ENCODE results near the gene IL17D.
A peak's percentile ranks its signal among the peaks of the same experiment; 100 is the strongest.

Gene IL17D

DNA sequence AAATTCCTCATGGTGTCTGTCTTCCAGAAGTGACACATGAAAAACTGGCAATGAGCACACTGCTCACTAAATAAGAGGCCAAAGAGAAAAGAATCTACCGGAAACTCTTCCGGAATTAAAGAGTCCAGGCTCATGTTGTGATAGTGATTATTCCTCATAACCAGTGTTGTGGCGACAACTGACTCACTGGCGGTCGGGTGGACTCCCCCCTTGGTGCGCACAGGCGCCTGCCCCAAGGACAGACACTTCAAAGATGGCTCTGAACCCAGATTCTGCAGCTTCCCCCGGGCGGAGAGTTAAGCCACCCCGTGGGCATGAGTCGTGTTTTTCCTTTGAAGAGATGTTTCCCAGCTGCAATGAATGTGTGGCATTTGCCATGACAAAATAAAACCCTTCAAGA lies 10.3 kb downstream of the IL17D start:
- TF ChIP-seq CTCF (IDR thresholded peaks at IDR 0.05; ENCODE audit: low read depth, low read length): no peak
- no peak for DNase-seq (ENCODE audit: extremely low read depth, low read depth)

GRCh38 chr13:20714161-20714560 lies 10.7 kb downstream of the IL17D start:
- DNase-seq (ENCODE audit: extremely low read depth, low read depth): no peak
- TF ChIP-seq CTCF (IDR thresholded peaks at IDR 0.05; ENCODE audit: low read depth, low read length): no peak

DNA sequence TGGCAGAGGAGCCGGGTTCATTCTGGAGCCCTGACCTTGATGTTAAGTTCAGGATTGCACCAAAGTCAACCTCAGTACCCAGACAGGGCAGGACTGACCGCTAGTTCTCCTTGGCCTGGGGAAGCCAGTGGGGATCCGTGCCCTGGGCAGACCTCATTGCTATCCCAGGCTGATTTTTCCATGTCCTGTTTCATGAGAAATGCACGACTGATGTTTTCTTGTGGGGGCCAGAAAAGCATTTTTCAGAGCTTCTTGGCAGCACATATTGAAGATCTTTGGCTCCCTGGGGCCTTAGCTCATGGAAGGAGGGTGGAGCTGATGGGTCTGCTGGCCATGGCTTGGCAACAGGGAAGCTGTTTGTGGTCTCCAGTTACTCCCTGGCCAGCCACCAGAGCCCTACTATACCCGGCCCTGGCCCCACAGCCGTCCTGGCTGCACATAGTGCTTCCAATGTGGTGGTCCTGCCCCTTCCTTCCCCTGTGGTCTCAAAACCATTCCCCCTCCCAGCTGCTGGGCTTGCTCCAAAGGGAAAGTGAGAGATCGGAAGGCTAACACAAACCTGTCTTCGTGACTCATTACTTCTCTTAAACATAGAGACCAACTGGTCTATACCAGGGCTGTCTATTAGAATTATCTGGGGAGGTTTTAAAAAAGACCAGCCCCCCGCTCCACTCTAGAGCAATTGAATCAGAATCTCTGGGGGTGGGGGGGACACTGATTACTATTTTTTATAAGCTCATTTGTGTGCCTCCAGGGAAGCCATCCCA lies 11.2 kb downstream of the IL17D start:
- peak; percentile 65 for DNase-seq (ENCODE audit: extremely low read depth, low read depth)

GRCh38 chr13:20715330-20715712 lies 11.8 kb downstream of the IL17D start:
- TF ChIP-seq CTCF (IDR thresholded peaks at IDR 0.05; ENCODE audit: low read depth, low read length): no peak
- no peak for DNase-seq (ENCODE audit: extremely low read depth, low read depth)

More for the DNA sequence above, 11.2 kb downstream of the IL17D start:
- TF ChIP-seq CTCF (IDR thresholded peaks at IDR 0.05; ENCODE audit: low read depth, low read length): no peak

DNA sequence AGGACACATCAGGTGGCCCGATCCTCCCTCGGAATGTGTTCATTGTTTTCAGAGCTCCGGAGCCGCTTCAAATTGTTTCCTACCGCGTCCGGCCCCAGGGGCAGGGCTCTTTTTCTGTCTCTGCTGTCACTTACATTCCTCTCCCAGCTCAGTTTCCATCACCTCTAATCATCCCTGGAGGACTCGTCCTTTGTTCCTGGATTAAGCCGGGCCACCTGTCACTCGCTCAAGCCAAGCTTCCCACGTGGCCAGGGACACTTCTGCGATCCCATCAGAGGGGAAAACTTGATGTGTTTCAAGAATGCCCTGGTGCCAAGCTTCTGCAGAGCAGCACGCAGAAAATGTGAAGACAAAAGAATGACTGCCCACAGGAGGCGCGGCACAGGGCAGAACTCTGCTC lies 13.5 kb downstream of the IL17D start:
- no peak for TF ChIP-seq CTCF (IDR thresholded peaks at IDR 0.05; ENCODE audit: low read depth, low read length)
- no peak for DNase-seq (ENCODE audit: extremely low read depth, low read depth)

- DNase-seq (ENCODE audit: extremely low read depth, low read depth): no peak
- no peak for TF ChIP-seq CTCF (IDR thresholded peaks at IDR 0.05; ENCODE audit: low read depth, low read length)
These were observed 14.4 kb downstream of the IL17D start for GRCh38 chr13:20717581-20718542.
